ENCODE data around the gene LRIG3.

The LRIG3 gene

GRCh38 chr12:58931518-58931917 is 11.2 kb upstream of the LRIG3 start:
- TF ChIP-seq EZH2phosphoT487 (IDR thresholded peaks at IDR 0.05; ENCODE audit: low read depth) (no peak), CTCF (IDR thresholded peaks at IDR 0.05; ENCODE audit: low read depth, low read length) (no peak)
- H3K9ac ChIP-seq (ENCODE audit: low read length), result no peak overlapping the region

GRCh38 chr12:58930770-58931324 is 10.5 kb upstream of the LRIG3 start:
- no peak overlapping the region for H3K4me2 ChIP-seq (ENCODE audit: low read length)

More at GRCh38 chr12:58931518-58931917, 11.2 kb upstream of the LRIG3 start:
- no peaks in the 10 kb centered on the region for H3K36me3 ChIP-seq (replicated peaks; ENCODE audit: low read depth, low read length)
- no peak overlapping the region for H2AFZ ChIP-seq (ENCODE audit: low read depth, low read length)
- no peaks in the 10 kb centered on the region for H3K9me3 ChIP-seq (ENCODE audit: insufficient read depth, low read length)
- H3K4me1 ChIP-seq (ENCODE audit: low read length), result no peaks in the 10 kb centered on the region
- no peaks in the 10 kb centered on the region for H4K20me1 ChIP-seq (ENCODE audit: insufficient read depth, low read length)
- no peaks in the 10 kb centered on the region for H3K79me2 ChIP-seq (ENCODE audit: low read length)
- H3K4me2 ChIP-seq (ENCODE audit: low read length), result no peak overlapping the region
- no peaks in the 10 kb centered on the region for H3K27me3 ChIP-seq (ENCODE audit: low read depth, low read length)
- no peak overlapping the region for H3K27ac ChIP-seq (ENCODE audit: low read length)
- no peak overlapping the region for H3K4me3 ChIP-seq (ENCODE audit: low read length)

GRCh38 chr12:58927120-58927519 is 6.8 kb upstream of the LRIG3 start:
- no peak for TF ChIP-seq CTCF (IDR thresholded peaks at IDR 0.05; ENCODE audit: low read depth, low read length)
- no peak for TF ChIP-seq EZH2phosphoT487 (IDR thresholded peaks at IDR 0.05; ENCODE audit: low read depth)
- H4K20me1 ChIP-seq (ENCODE audit: insufficient read depth, low read length), result no peaks in the 10 kb centered on the region

More at GRCh38 chr12:58930770-58931324, 10.5 kb upstream of the LRIG3 start:
- no peaks in the 10 kb centered on the region for H4K20me1 ChIP-seq (ENCODE audit: insufficient read depth, low read length)
- H3K27ac ChIP-seq (ENCODE audit: low read length), result no peak overlapping the region
- no peaks in the 10 kb centered on the region for H3K79me2 ChIP-seq (ENCODE audit: low read length)
- H2AFZ ChIP-seq (ENCODE audit: low read depth, low read length), result no peak overlapping the region
- no peaks in the 10 kb centered on the region for H3K9me3 ChIP-seq (ENCODE audit: insufficient read depth, low read length)
- no peaks in the 10 kb centered on the region for H3K4me1 ChIP-seq (ENCODE audit: low read length)
- no peaks in the 10 kb centered on the region for H3K36me3 ChIP-seq (replicated peaks; ENCODE audit: low read depth, low read length)
- H3K9ac ChIP-seq (ENCODE audit: low read length), result no peak overlapping the region
- TF ChIP-seq CTCF (IDR thresholded peaks at IDR 0.05; ENCODE audit: low read depth, low read length) (no peak), EZH2phosphoT487 (IDR thresholded peaks at IDR 0.05; ENCODE audit: low read depth) (no peak)
- no peak overlapping the region for H3K4me3 ChIP-seq (ENCODE audit: low read length)
- no peaks in the 10 kb centered on the region for H3K27me3 ChIP-seq (ENCODE audit: low read depth, low read length)

GRCh38 chr12:58926586-58926985 is 6.3 kb upstream of the LRIG3 start:
- Histone ChIP-seq H3K27ac (ENCODE audit: low read length) (no peak overlapping the region), H3K4me2 (ENCODE audit: low read length) (no peak overlapping the region), H3K27me3 (ENCODE audit: low read depth, low read length) (no peaks in the 10 kb centered on the region), H3K4me3 (ENCODE audit: low read length) (no peak overlapping the region), H2AFZ (ENCODE audit: low read depth, low read length) (no peak overlapping the region), H3K79me2 (ENCODE audit: low read length) (no peaks in the 10 kb centered on the region), H4K20me1 (ENCODE audit: insufficient read depth, low read length) (no peaks in the 10 kb centered on the region), H3K4me1 (ENCODE audit: low read length) (no peaks in the 10 kb centered on the region), H3K9ac (ENCODE audit: low read length) (no peak overlapping the region), H3K36me3 (replicated peaks; ENCODE audit: low read depth, low read length) (no peaks in the 10 kb centered on the region), H3K9me3 (ENCODE audit: insufficient read depth, low read length) (no peaks in the 10 kb centered on the region)
- TF ChIP-seq CTCF (IDR thresholded peaks at IDR 0.05; ENCODE audit: low read depth, low read length), result no peak
- no peak for TF ChIP-seq EZH2phosphoT487 (IDR thresholded peaks at IDR 0.05; ENCODE audit: low read depth)

More at GRCh38 chr12:58927120-58927519, 6.8 kb upstream of the LRIG3 start:
- Histone ChIP-seq H3K4me3 (ENCODE audit: low read length) (no peak overlapping the region), H3K4me1 (ENCODE audit: low read length) (no peaks in the 10 kb centered on the region), H3K27me3 (ENCODE audit: low read depth, low read length) (no peaks in the 10 kb centered on the region), H3K4me2 (ENCODE audit: low read length) (no peak overlapping the region), H3K36me3 (replicated peaks; ENCODE audit: low read depth, low read length) (no peaks in the 10 kb centered on the region), H3K9me3 (ENCODE audit: insufficient read depth, low read length) (no peaks in the 10 kb centered on the region), H3K27ac (ENCODE audit: low read length) (no peak overlapping the region), H3K79me2 (ENCODE audit: low read length) (no peaks in the 10 kb centered on the region), H3K9ac (ENCODE audit: low read length) (no peak overlapping the region), H2AFZ (ENCODE audit: low read depth, low read length) (no peak overlapping the region)

Measured in OCI-LY3 (cell line).